Measurements from ENCODE around the gene ARHGAP15.

GRCh38 chr2:143501106-143501676, 372.0 kb downstream of the ARHGAP15 start:
- TF ChIP-seq CTCF (conservative IDR thresholded peaks at IDR 0.05) (no peak), EZH2 (IDR thresholded peaks at IDR 0.05; ENCODE audit: low read depth) (no peak)
